NB4 (cell line): ENCODE measurements around the gene ARHGAP25.

ENCODE experiments used
- DNase-seq: peaks from one replicate; pipeline ENCODE4 v3.0.0; 2010; ENCODE audit warnings: low read depth
- H3K4me3 ChIP-seq: one replicate; pipeline ENCODE4 v1.5.1; 2011; ENCODE audit warnings: mild to moderate bottlenecking, low read depth, low read length, moderate library complexity
- CTCF ChIP-seq: IDR thresholded peaks from one replicate; pipeline ENCODE4 v1.5.1; 2012; ENCODE audit warnings: low read depth, low read length
- MAX ChIP-seq: IDR thresholded peaks from 2 replicates; pipeline ENCODE4 v1.6.1; 2011; ENCODE audit warnings: low read depth, low read length
- MYC ChIP-seq: IDR thresholded peaks from 2 replicates; pipeline ENCODE4 v1.6.1; 2011; ENCODE audit warnings: low read depth, low read length
- POLR2A ChIP-seq: IDR thresholded peaks from 2 replicates; pipeline ENCODE4 v1.6.1; 2011; ENCODE audit warnings: mild to moderate bottlenecking; ENCODE audit not compliant: insufficient read length; ENCODE audit errors: extremely low read depth

The ARHGAP25 gene

GRCh38 chr2:68700560-68700959 is 34.1 kb upstream of the ARHGAP25 start:
- DNase-seq, result no peak
- no peak overlapping the region for H3K4me3 ChIP-seq
- TF ChIP-seq POLR2A, result no peak

GRCh38 chr2:68706637-68707036 is 28.0 kb upstream of the ARHGAP25 start:
- no peak overlapping the region for H3K4me3 ChIP-seq
- TF ChIP-seq POLR2A, result no peak
- TF ChIP-seq MAX, result no peak
- no peak for TF ChIP-seq CTCF
- TF ChIP-seq MYC, result no peak
- no peak for DNase-seq

GRCh38 chr2:68708629-68709028 is 26.0 kb upstream of the ARHGAP25 start:
- H3K4me3 ChIP-seq, result no peak overlapping the region
- no peak for DNase-seq
- TF ChIP-seq CTCF (no peak), MYC (no peak), MAX (no peak), POLR2A (no peak)

GRCh38 chr2:68709421-68709911 is 25.1 kb upstream of the ARHGAP25 start:
- peak; percentile 76 for DNase-seq
- TF ChIP-seq MAX, result 0 out of 2 replicates have a peak, but pooled peaks have one; percentile 33
- TF ChIP-seq CTCF, result peak; percentile 79
- no peak for TF ChIP-seq POLR2A
- no peak overlapping the region for H3K4me3 ChIP-seq

GRCh38 chr2:68710336-68710735 is 24.3 kb upstream of the ARHGAP25 start:
- DNase-seq, result no peak
- H3K4me3 ChIP-seq, result no peak overlapping the region
- no peak for TF ChIP-seq MAX
- no peak for TF ChIP-seq MYC
- TF ChIP-seq POLR2A, result no peak
- TF ChIP-seq CTCF, result no peak

- DNase-seq, result no peak
- no peak overlapping the region for H3K4me3 ChIP-seq
- TF ChIP-seq CTCF (no peak), MYC (no peak), POLR2A (no peak), MAX (no peak)
Measured at GRCh38 chr2:68710756-68711155, 23.9 kb upstream of the ARHGAP25 start.
